Measurements from ENCODE around the gene CPT1B.
"Not testable (repeated sequence)": the region's sequence is repeated elsewhere in the genome, so short reads cannot be mapped to it uniquely, and the experiment has no call there.

The CPT1B gene

GRCh38 chr22:50526108-50526833 lies 52.0 kb downstream of the CPT1B start:
- peak; percentile 82 for DNase-seq

GRCh38 chr22:50525858-50526107 lies 52.4 kb downstream of the CPT1B start:
- DNase-seq: no peak

- DNase-seq: peak; percentile 97
Observed at GRCh38 chr22:50525104-50525857, 52.9 kb downstream of the CPT1B start, which contains the start of gene SCO2. Gene SCO2, minus strand, starts transcription at chr22:50525598. Its CDS starts 1,187 bp downstream, at chr22:50524411.

- DNase-seq: no peak
Observed at GRCh38 chr22:50524676-50525103, 53.5 kb downstream of the CPT1B start.

- DNase-seq: no peak
Observed at GRCh38 chr22:50523806-50524675, 54.2 kb downstream of the CPT1B start.

- no peak for DNase-seq
Observed at GRCh38 chr22:50523458-50523805, 54.8 kb downstream of the CPT1B start.

- DNase-seq: no peak
Observed at GRCh38 chr22:50522806-50523438, 55.3 kb downstream of the CPT1B start.

GRCh38 chr22:50522208-50522805 lies 55.9 kb downstream of the CPT1B start:
- DNase-seq: no peak

- no peak for DNase-seq
Observed at GRCh38 chr22:50521710-50522109, 56.5 kb downstream of the CPT1B start.

GRCh38 chr22:50520826-50521453 lies 57.3 kb downstream of the CPT1B start:
- no peak for DNase-seq

- DNase-seq: not testable (repeated sequence)
Observed at GRCh38 chr22:50520184-50520583, 58.0 kb downstream of the CPT1B start.

- DNase-seq: no peak
Observed at GRCh38 chr22:50519151-50519550, 59.1 kb downstream of the CPT1B start.
